ENCODE results near the gene HGF.

The HGF gene

DNA sequence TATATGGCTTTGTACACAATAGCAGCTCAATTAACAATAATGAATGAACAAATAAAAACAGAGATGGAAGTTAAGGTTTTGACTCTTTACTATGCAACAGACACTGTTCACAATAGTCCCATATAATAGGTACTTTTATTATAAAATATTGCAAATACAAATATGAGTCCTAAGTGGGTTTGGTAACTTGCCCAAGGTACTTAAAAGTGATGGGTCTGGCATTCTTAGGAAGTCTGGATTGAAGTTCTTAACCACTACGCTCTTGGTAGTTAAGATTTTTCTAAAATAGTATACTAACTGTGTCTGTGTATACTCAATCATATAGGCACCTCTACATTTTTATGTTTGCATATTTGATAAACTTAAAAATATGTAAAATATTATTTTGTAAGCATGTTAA is 55.5 kb downstream of the HGF start:
- no peak for DNase-seq

DNA sequence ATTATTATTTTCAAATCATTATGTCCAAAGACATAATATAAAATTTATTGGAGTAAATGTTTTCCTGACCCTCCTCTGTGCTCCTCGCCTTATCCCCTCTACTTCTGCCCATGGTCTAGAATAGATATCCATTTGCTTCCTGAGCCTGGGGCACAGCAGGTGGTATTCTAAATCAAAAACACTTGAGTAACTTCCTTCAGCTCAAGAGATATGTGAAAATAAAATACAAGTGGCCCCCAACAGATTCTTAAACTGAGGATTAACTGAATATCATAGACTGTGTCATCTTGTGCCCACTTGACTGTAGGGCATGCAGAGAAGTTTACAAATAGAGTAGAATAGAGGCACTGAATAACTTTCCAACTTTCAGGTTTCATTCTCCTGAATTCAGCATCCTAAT is 59.1 kb downstream of the HGF start:
- DNase-seq: no peak

DNA sequence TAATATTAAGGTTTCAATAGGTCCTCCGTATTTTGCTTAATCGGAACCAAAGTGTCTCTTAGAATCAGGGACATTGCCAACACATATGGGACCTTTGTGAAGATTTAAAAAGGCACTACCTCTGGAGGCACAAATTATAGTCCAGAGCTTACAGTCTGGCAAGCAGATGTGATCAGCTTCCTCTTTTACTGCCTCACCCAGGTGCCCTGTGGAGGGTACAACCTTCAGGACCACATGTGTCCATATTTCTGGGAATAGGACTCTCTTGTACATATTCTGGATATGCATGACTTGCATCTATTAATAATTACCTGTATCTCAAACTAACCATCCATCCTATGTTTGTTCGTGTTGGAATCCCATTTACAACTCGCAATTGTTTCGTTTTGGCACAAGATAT is 60.0 kb downstream of the HGF start:
- DNase-seq: no peak

DNA sequence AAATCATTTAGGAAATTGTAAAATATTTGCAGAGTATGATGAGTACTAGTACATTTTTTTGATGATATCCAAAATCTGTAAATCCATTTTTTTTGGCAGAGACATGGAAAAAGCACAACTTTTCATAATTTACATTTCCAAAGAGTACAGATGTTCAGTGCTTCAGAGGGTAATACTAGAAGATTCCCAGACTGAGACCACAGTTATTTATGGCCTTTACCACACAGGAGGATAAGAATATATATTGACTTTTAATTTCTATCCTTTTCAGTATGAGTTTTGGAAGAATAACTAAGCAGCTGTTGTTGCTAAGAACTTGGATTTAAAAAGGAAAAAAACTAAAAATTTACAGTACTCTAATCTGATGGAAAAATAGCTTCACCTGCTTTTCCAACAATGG is 61.9 kb downstream of the HGF start:
- no peak for DNase-seq

DNA sequence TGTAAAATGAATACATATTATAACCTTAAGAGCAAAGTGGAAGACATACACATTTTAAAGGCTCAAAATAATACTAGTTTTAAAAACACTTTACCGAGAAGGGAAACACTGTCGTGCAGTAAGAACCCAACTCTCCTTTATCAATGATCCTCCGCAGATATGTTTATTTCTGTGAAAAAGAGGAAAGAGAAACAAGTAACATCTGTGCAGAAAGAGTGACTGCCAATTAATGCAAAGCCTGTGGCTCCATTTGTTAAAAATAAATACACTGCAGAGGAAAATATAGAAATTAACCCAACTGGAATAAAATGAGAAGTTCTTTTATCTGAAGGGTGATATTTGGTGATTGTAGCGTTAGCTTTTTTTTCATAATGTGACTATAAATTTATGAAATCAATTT is 62.7 kb downstream of the HGF start:
- no peak for DNase-seq

DNA sequence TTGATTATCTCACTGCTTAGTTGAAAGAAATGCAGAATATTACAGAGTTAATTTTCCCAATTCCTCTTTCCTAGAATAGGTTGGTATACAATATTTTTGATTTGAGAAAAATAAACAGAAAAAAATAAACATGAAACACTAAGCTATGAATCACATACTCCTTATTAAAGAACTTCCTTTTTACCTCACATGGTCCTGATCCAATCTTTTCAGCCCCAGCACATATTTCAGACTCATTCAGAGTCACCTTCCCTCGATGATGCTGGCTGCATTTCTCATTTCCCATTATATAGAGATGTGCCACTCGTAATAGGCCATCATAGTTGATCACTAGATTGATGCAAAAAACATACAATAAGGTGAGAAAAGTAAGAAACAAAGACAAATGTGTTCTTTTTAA is 64.6 kb downstream of the HGF start:
- no peak for DNase-seq

DNA sequence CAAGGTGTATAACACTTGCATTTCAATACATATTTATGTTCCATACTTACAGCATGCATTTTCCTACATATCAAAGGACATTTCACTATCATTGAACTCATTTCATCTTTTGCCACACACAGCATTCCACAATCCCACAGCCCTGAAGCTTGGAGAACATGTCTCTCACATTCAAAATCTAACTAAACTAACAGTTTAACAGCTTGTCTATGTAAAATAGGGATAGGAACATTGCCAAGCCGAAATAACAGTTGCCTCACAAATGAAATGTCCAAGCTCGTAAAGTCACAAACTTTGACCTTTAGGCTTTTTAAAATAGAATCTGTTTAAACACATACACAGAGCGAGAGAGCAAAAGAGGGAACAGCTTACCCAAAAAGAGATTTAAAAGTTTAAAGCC is 65.3 kb downstream of the HGF start:
- DNase-seq: no peak

DNA sequence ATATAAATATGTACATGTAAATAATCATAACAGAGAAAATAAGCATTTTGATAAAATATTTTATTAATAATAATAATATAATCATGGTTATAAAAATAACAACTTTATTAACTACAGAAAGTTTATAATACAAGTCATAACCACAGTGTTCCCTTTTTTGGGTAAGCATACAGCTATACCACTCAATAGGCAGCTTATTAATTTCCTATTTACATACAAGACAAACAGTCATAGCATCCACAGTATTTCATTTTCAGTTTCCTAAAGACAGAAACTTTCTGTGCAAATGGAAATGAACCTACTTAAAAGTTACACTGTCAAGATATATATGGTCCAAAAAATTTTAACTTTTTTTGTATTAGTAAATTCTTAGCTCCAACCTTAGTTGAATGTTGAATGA is 70.9 kb downstream of the HGF start:
- DNase-seq: no peak

DNA sequence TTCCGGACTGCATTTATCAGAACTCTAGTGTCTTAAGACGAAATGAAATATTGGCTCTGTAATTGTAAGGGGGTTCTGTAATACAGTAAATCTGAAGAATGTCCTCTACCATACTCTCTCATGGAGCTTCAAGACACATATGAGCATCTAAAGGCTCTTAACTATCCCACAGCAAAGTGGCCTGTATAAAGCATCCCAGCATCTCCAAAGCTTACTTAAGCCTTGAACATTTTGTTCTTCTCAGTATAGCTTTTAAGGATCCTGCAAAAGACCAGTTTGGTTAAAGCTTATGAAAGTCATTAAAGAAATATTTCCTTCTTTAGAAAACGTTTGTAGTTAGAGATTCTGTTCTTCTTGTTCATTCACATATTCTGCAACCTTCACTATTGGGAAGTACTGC is 75.1 kb downstream of the HGF start:
- no peak for DNase-seq

DNA sequence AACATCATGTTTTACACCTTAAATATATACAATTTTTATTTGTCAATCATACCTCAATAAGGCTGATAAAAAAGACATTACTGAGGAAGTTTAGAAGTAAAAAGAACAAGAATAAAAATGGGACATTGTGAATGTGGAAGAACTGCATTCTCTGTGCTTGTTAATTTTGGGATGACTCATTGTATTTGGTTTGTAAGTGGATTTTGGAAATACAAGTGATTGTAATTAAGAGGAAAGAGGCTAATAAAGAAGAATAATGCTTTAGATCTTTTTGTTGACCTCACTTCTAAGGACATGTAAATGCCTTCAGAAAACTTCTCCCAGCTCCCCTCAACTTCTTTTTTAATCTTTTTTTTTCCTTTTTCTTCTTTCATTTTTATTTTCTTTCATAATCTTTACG is 76.0 kb downstream of the HGF start:
- no peak for DNase-seq

DNA sequence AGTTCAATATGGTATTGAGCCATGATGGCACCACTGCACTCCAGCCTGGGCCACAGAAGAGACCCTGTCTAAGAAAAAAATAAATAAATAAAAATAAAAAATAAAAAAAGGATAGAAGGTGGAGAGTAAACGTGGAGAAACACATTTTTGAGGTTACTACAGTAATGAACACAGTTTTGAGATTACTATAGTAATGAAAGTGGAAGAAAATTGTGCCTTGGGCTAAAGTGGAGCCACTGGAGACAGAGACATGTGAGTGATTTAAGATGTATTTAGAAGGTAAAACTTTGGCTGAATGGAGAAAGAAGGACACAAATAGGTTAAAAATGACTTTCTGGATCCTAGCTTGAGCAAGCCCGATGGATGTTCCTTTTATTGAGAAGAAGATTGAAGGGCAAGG is 76.8 kb downstream of the HGF start:
- DNase-seq: no peak

DNA sequence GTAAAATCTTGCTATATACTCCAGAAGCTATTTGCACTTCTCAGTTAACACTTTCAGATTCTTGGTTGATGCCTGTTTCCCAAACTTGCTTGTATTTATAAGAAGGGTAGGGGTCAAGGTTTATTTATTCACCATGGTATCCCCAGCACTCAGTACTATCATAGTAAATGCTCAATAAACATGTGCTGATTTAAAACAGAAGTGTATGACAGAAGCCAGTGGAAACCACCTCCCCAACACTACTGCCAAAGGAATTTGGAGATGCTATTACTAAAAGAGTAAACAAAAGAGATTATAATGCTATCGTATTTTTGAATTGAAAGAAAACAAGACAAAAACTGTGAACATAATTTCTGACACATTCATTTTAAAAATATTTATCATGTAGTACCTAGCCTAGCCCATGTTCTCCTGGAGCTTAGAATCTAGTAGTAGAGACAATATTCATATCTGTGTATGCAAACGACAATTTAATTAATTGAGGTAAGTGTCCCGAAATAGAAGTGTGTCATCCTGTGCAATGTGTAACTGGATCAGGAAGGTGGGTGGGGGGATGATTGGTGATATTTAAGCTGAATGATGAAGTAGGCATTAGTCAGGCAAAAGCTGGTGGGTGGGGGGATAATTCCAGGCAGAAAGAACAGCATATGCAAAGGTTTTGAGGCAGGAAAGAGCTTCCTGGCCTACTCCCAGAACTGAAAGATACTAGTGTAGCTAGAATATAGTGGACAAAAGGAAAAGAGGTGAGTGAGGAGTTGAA is 77.5 kb downstream of the HGF start:
- no peak for DNase-seq

DNA sequence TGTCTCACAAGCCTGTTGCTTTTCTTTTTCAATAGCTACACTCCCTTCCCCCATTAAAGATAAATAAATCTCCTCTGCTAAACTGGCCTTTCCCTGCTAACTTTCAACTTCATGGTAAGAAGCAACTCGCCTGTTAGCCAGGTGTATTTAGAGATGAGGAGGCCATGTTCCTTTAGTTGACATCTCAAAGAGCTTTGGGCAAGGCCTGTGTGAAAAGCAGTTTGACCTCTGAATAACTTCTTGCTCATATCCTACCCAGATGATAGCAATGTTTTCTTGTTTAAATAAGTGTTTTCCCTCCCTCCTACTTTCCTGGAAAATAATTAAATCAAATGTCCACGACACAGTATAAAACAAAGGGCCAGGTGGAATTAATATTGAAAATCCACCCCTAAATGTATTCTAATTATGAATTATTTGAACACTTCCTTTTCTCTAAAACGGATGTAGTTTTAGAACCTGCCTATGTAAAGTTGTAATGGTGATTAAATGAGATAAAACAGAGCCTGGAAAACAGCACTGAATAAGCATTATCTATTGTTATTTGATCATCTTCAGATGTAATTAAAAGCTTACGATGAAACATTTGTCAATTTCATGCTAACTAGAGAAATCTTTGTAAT is 78.5 kb downstream of the HGF start:
- DNase-seq: no peak

DNA sequence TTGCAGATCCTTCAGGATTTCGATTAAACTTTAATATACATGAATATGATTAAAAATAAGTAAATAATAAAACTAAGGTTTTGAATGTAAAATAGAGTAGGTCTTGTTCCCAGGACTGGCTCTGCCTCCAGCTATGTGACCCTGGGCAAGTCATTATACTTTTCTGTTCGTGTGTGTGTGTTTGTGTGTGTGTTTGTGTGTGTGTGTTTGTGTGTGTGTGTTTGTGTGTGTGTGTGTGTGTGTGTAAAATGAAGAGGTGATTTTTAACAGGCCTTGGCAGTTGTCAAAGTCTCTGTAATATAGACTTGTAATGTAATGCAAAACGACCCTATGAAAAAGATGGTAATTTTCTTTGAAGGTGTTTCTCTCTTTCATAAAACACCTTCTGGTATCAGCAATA is 79.2 kb downstream of the HGF start:
- no peak for DNase-seq

DNA sequence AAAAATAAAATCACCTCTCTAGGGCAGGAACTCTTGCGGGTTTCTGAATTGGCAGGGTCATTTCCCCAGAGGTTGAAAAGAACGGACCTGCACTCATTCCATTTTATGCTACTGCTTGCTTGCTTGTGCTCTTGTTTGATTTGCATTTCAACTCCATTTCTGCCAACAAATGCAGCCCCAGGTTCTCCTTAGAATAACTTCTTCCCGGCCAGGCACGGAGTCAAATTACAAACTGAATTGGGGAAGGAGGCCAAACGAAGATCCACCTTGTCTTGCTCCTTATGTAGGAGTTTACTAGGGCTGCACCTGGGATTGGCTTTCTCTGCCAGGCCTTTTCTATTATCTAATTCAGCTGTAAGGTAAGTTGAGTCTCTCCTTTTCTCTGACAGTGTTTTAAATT is 79.6 kb downstream of the HGF start:
- DNase-seq: no peak

DNA sequence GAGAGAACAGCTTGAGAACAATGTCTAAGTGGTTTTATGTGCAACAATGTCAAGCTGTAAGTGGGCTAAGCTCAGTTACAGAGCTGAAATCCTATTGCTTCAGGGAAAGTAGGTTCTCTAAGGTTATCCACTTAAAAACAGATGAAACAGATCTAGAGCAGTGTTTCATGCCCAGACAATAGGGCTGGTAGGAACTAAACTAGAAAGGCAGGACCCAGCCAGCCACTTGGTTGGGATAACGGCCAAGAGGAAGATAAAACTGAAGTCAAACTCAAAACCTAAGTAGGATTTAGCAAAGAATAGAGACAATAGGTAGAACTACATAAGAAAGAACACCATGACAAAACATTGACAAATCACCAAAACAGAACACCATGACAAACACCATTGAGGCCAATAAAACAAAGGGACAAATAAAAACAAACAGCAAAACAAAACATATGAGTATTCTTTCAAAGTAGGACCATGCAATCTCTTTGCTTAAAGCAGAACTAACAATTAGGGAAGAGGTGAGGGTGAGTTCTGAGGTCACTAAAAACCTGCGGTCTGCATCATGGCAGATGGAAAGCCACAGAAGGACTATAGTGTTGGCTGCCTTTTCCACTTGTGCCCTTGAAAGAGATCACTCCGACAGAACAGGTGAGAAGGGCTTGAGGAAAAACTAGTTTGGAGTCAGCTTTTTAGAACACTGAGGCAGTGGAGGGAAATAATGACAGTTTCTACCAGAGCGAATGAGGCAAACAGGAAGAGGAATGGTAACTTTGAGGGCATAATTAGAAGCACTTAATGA is 81.0 kb downstream of the HGF start:
- no peak for DNase-seq

DNA sequence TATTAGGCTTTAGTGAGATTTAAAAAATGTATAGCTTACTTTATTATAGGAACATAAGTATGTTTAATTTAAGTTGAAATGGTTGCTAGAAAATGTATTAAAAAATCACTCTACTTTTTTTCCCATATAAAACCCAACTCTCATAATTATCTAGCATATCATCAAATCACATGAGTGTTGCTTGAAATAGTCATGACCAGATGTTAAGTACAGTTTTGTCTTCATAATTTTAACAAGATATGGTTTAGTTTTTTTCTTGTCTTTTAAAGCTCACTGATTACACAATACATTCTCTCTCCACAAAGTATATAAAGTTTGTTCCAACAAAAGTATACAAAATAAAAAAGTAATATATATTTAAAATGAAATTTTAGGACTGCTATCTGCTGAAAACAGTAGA is 82.8 kb downstream of the HGF start:
- no peak for DNase-seq

DNA sequence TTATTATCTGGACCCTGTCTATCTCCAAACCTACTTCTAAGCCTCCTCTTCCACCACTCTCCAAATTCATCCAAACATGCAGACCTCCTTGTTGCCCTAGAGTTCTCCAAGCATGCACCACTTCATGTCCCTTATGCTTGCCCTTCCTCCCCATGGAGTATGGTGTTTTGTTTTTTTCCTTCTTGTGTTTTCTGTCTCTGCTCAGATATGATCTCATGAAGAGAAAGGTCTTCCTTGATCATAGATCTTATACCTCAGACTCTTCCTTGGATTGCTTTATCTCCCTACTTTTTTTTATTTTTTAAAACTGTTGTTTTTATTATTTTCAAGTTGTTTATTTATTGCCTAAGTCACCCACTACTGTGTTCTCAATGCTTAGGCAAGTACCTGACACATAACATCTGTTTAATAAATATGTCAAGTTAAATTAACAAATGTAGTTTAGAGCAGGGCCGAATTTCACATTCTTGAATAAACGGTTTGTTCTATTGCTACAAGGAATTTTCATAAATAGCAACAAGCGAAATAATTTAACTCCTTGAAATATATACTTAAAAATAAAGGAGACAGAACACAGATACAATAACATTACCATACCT is 84.5 kb downstream of the HGF start:
- no peak for DNase-seq

DNA sequence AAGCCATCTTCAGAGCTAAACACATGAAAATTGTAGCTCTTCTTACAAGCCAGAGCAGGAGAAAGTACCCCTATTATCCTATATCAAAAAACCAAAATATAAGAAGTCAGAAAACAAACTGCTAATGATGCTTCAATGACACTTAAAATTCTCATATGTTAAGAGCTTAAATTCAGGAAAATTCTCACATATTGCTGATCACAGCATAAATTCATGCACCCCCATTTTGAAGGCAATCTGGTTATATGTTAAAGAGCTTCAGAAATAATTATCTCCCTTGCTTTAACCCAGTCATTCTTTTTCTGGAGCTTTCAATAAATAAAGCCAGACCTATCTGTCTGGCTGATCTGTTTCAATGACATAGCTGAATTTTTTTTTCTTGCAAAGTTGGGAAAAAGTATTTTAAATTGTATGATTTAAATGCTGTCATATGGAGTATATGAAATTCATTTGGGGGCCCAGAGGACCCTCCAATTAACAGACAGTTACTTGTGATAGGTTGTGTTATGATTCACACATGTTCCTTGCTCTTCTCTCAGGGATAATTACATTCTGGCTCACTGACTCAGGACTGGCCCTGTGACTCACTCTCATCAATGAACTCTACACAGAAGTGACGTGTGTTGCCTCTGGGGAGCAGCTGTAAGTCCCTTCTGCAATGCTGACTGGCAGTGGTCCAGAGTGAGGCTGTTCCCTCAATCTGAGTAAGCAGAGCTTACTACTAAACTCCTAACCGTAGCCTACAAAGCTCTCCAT is 85.2 kb downstream of the HGF start:
- no peak for DNase-seq

DNA sequence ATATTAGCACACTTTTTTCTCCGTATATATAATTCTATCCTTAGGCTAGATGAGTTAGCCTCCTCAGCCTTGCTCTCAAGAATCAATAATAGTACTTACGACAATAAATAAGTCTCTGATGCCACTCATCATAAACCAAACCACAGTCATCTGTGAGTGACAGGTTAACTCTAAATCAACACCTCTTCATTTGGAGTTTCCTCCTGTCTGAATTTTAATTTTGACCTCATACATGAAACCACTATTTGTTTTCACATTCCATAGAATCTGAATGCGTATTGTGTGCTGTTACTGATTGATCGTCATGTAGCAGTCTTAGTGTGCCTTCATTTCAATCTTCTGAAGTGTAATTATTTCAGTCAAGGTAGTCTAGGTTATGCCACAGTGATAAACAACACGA is 85.8 kb downstream of the HGF start:
- DNase-seq: no peak

DNA sequence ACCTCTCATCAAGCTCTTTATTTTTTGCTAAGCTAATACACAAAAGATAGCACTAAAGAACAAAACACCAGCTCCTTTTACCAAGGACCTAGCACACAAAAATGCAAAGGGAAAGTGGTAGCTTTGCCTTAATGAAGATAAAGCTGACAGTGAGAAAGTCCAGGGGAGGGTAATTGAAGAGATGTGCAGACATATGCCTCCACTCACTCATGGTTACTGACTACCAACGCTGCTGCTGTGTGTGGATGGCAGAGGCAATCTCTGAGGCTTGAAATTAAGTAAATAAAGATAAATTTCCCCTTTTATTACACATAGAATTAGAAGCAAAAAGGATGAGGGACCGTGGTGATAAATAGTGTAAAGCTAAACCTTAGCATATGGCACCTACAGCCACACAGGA is 87.0 kb downstream of the HGF start:
- no peak for DNase-seq

DNA sequence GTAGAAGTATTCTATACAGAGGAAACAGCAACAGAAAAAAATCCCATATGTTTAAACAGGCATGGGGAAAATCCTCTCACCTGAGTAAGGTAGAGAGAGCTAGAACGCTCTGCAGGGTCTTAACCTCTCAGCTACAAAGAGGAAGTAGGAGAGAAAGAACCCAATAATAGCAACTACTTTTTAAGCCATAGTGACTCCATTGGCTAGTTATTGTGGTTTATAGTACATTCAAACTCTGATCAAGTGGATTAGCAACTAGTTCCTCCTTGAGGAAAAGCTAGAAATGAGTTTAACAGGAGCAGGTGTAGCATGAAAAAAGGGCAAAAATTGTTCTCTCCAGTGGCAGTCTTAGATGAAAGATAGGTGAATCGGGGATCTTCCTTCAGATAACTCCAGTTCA is 89.7 kb downstream of the HGF start:
- no peak for DNase-seq

DNA sequence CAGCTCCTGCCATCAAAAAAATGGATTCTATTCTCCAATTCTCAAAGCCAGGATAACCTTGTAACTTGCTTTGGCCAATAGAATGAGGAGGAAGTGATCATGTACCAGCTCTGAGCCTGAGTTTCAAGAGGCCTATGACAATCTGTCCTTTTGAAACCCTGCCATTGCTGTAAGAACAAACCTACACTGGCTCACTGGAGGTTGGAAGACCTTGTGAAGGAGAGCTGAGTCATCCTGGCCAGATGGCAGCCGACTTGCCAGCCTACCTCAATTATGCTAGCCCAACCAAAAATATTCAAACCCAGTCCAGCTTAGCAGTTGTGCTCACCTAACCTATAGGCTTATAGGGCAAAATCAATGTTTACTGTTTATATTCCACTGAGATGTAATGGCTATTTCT is 93.0 kb downstream of the HGF start:
- no peak for DNase-seq

All from NCI-H146 (cell line).